GM19468 (cell line): ENCODE results near the gene FAM50B.

Experiments
- ATAC-seq: cut with Tn5 transposase; IDR thresholded peaks from one replicate; pipeline ENCODE4 v1.9.1; 2021; ENCODE audit warnings: mild to moderate bottlenecking, moderate library complexity, moderate number of reproducible peaks; ENCODE audit not compliant: unreplicated experiment; ENCODE audit errors: extremely low read depth

The FAM50B gene

GRCh38 chr6:3888153-3888957, 39.2 kb downstream of the FAM50B start:
- no peak for ATAC-seq

GRCh38 chr6:3890047-3890446, 40.9 kb downstream of the FAM50B start:
- no peak for ATAC-seq

DNA sequence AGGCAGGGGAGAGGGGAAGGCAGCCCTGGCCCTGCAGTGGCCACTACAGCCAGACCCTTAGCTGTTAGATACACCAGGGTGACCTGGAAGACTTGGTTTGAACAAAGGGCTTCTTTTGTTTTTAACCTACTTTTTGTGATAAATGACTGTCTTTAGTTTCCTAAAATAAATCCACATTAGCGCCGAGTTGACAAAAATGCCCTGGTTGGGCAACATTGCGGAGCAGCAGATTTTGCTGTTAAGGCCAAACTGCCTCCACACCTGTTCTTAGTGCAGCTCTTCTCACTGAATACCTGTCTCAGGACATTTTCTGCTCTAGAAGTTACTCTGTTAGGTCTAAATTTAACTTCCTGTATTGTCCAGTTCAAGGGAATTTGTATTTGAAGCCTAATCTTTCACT, 42.7 kb downstream of the FAM50B start:
- no peak for ATAC-seq

GRCh38 chr6:3892603-3893002, 43.4 kb downstream of the FAM50B start:
- no peak for ATAC-seq

DNA sequence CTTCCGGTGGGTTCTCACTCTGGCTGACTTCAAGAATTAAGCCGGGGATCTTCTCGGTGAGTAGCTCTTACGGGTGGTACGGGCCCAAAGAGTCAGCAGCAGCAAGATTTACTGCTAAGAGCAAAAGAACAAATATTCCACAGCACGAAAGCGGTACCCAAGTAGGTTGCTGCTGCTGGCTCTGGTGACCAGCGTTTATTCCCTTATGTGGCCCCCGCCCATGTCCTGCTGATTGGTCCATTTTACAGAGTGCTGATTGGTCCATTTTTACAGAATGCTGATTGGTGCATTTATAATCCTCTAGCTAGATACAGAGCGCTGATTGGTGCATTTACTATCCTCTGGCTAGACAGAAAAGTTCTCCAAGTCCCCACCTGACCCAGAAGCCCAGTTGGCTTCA, 44.3 kb downstream of the FAM50B start:
- no peak for ATAC-seq

- ATAC-seq, result no peak
Measured at GRCh38 chr6:3893917-3894316, 44.7 kb downstream of the FAM50B start.

DNA sequence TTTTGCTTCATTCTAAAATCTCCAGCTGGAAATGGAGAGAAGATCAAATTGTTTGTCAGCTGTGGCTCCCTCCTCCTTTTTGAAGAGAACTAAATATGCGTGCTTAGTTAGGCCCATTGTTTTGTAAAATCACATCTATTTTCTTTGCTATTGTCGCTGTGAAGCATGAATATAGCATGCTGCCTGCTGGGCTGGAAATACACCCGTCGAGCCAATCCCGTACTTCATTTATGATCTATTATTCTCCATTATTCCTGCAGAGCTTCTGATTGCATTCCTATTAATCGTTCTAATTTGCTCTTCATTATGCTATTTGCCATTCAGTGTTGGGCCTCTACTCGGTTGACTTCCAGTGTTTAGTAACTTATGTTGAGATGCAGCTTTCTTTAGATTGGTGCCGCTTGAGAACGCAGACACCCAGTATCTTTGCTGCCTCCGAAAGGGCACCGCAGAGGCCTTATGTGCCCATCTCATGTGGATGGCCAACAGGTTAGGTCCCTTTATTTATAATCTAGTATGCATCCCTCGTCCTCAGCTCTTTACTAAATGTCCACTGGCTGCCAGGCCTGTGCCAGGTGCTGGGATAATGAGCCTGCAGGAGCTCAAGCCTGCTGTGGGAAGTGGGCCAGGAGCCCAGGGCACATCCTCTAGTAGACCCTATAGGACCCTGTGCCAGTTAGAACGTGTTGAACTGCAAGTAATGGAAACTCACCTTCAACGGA, 45.6 kb downstream of the FAM50B start:
- ATAC-seq, result no peak

DNA sequence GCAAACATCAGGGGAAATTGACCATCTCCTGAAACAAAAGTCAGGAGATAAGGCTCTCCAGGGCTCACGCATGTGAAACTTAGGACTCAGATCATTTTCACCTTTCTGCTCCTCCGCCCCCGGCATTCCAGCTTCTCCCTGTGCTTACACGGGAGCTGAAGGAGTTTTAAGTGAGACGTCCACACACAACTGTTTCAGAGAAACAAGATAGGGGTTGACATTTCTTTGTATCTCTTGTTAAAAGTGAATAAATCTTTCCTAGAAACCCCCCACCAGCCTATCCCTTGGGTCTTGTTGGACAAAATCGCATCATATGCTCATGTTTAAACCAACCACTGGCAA, 46.1 kb downstream of the FAM50B start:
- no peak for ATAC-seq

- no peak for ATAC-seq
Measured at GRCh38 chr6:3895805-3896204, 46.6 kb downstream of the FAM50B start.

GRCh38 chr6:3898265-3898994, 49.3 kb downstream of the FAM50B start:
- ATAC-seq, result no peak

GRCh38 chr6:3899061-3899460, 49.9 kb downstream of the FAM50B start:
- no peak for ATAC-seq

GRCh38 chr6:3899970-3900439, 50.8 kb downstream of the FAM50B start:
- ATAC-seq, result no peak
